OCI-M1 (cell line): ENCODE results near the gene QRFPR.
"Not testable (repeated sequence)": the region's sequence is repeated elsewhere in the genome, so short reads cannot be mapped to it uniquely, and the experiment has no call there.

Experiments used
- DNase-seq: peaks from one replicate; lab custom pipeline; 2025; lab: John Stamatoyannopoulos, UW

The QRFPR gene

GRCh38 chr4:121380776-121381462 is at the start of gene QRFPR:
Gene QRFPR, minus strand, starts transcription at chr4:121381018. Its CDS starts 371 bp downstream, at chr4:121380647.
- no peak for DNase-seq

GRCh38 chr4:121428721-121429120 is 47.9 kb upstream of the QRFPR start:
- DNase-seq: no peak

GRCh38 chr4:121421594-121421993 is 40.8 kb upstream of the QRFPR start:
- peak; percentile 27 for DNase-seq

- DNase-seq: no peak
Observed at GRCh38 chr4:121411151-121411744, 30.4 kb upstream of the QRFPR start.

- not testable (repeated sequence) for DNase-seq
Observed at GRCh38 chr4:121408567-121408966, 27.7 kb upstream of the QRFPR start.

- DNase-seq: no peak
Observed at GRCh38 chr4:121400632-121401031, 19.8 kb upstream of the QRFPR start.

- no peak for DNase-seq
Observed at GRCh38 chr4:121397941-121398601, 17.3 kb upstream of the QRFPR start.

GRCh38 chr4:121397434-121397833 is 16.6 kb upstream of the QRFPR start:
- no peak for DNase-seq

- DNase-seq: no peak
Observed at GRCh38 chr4:121392426-121393086, 11.7 kb upstream of the QRFPR start.

GRCh38 chr4:121390335-121390734 is 9.5 kb upstream of the QRFPR start:
- no peak for DNase-seq

- DNase-seq: no peak
Observed at GRCh38 chr4:121379276-121379675, 1.5 kb downstream of the QRFPR start.

GRCh38 chr4:121377076-121377475 is 3.7 kb downstream of the QRFPR start:
- DNase-seq: no peak

- no peak for DNase-seq
Observed at GRCh38 chr4:121376556-121376955, 4.3 kb downstream of the QRFPR start.

- DNase-seq: no peak
Observed at GRCh38 chr4:121376097-121376496, 4.7 kb downstream of the QRFPR start.

GRCh38 chr4:121375262-121375661 is 5.6 kb downstream of the QRFPR start:
- no peak for DNase-seq

- no peak for DNase-seq
Observed at GRCh38 chr4:121373841-121374240, 7.0 kb downstream of the QRFPR start.

- peak; percentile 70 for DNase-seq
Observed at GRCh38 chr4:121370729-121371325, 10.0 kb downstream of the QRFPR start.

GRCh38 chr4:121360495-121360894 is 20.3 kb downstream of the QRFPR start:
- no peak for DNase-seq

GRCh38 chr4:121358473-121358872 is 22.3 kb downstream of the QRFPR start:
- DNase-seq: peak; percentile 65

- peak; percentile 61 for DNase-seq
Observed at GRCh38 chr4:121353213-121353612, 27.6 kb downstream of the QRFPR start.

GRCh38 chr4:121344098-121344497 is 36.7 kb downstream of the QRFPR start:
- no peak for DNase-seq

- DNase-seq: no peak
Observed at GRCh38 chr4:121340247-121340646, 40.6 kb downstream of the QRFPR start.
